HG03439 (cell line): ENCODE results near the gene BEND7.
"Not testable (repeated sequence)": the region's sequence is repeated elsewhere in the genome, so short reads cannot be mapped to it uniquely, and the experiment has no call there.

Experiments used
- ATAC-seq: cut with Tn5 transposase; IDR thresholded peaks from one replicate; pipeline ENCODE4 v1.9.1; 2021; ENCODE audit warnings: mild to moderate bottlenecking, moderate library complexity; ENCODE audit not compliant: unreplicated experiment

The BEND7 gene

DNA sequence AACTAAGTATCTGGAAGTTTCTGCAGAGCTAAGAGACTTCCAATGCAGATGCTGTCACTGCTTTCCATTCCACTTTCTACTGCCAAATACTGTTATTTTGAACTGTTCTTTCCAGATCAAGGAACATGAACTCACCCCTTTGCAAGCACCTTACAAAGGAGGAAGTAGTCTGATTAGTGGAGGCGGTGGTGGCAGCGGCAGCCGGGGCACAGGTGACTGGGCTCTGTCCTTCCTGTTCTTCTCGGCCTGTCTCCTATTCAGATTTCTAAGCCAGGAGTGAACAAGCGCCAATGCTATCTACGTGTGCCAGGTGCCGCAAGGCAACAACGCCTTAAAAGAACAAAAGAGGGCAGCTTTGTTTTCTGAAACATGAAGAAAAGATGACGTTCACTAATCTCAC is 44.9 kb downstream of the BEND7 start:
- ATAC-seq = no peak

DNA sequence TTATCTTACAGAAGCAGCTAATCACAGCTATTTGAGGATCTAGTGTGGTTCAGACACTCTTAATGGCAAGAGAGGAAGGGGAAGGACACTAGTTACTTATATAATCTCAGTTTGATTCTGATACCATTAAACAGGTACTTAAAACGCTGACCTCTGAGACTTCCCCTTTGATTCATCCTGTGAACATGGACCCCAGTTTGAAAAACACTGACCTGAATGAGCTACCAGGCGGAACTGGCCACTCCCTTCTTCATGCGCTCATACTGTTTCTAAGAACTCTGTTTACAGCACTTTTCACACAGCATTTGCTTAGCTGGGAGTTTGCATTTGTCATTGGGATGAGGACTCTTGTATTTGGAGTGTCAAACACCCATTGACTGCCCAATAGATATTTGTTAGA is 45.7 kb downstream of the BEND7 start:
- ATAC-seq = no peak

DNA sequence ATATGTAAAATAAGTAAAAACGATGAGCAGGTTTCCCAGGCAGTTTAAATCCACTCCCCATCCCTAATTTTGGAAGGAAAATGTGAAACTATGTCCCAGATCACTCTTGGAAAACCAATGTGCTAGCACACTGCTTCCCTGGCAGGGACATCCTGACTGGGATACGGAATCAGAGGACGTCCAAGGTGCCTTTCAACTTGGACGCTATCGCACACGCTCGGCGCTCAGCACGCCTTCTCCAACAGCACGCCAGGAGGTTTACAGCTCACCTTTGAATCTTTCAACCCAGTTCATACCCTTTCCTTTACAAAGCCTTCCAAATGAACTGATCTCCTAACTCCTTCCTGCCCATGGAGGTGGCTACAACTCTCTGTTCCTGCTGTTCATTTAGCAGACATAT is 47.1 kb downstream of the BEND7 start:
- ATAC-seq = no peak

DNA sequence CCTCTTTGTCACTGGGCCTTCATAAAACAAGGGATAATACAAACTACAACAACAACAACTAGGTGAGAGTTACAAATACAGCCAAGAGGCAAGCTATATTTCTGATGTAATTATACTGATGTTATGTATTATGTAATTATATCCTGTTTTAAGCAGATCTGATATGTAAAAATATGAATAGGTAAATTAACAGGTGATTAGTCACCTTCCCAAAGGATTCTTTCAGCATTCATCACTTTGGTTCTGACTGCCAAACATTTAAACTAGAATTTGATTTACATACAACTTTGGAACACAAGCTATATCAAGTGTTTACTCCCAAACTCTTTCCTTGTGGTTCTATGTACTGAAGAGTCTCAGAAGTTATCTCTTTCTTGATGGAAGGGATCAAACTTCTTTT is 53.7 kb downstream of the BEND7 start:
- ATAC-seq = no peak

DNA sequence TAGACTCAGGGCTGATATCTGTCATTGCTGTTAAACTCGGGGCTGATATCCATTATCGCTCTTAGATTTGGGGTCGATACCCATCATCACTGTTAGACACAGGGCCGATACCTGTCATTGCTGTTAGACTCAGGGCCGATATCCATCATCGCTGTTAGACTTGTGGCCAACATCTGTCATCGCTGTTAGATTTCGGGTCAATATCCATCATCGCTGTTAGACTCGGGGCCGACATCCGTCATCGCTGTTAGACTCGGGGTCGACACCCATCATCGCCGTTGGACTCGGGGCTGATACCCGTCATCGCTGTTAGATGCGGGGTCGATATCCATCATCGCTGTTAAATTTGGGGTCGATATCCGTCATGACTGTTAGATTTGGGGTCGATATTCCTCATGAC is 54.8 kb downstream of the BEND7 start:
- ATAC-seq = no peak

DNA sequence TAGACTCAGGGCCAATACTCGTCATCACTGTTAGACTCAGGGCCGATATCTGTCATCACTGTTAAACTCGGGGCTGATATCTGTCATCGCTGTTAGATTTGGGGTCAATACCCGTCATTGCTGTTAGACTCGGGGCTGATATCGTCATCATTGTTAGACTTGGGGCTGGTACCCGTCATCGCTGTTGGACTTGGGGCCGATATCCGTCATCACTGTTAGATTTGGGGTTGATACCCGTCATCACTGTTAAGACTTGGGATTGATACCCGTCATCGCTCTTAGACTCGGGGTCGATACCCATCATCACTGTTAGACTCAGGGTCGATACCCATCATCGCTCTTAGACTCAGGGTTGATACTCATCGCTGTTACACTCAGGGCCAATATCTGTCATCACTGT is 56.5 kb downstream of the BEND7 start:
- ATAC-seq = no peak

DNA sequence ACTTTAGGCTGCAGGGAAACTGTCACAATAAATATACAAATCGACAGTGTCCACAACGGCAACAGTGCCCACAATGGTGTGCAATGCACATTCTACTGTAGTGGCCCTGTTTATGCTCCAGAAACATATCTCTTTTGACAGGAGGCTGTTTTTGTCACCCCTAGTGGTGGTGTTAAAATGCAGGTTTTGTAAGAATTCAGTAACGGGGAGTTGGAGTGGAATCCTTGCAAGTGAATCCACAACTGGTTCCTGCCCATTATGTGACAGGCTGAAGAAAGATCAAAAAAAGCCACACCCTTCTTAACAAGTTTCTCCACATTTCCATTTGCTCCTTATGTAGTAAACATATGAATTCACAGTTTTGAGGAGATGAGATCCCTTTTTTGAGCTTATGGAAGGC is 58.5 kb downstream of the BEND7 start:
- no peak for ATAC-seq

DNA sequence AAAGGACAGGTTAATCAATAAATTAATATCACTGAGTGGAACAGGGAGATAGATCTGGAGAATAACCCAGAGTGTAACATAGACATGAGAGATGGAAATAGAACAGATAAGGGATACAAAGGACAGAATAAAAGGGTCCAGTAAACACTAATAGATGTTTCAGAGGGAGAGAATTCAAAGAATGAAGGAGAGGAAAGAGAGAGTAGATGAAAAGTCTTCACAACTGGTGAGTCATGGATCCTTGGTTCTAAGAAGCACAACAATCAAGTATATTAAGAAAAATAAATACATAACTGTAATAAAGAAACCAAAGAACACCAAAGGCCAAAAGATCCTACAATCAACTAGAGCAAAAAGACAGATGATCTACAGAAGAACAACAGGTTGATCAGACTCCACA is 66.3 kb downstream of the BEND7 start:
- no peak for ATAC-seq

DNA sequence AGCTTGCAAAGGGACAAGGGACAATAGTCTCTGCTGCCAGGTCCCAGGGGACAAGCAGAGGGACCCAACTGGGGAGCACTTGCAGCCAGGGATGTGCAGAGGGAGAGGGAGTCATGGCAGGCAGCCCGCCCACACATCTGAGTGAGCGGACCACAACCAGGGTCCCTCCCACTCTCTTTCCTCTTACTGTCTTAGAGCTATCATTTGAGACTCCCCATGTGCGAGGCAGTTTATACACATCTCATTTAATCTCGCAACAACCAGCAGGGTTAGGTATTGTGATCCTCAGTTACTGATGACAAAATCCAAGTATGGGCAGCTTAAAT is 70.2 kb downstream of the BEND7 start:
- ATAC-seq = no peak

DNA sequence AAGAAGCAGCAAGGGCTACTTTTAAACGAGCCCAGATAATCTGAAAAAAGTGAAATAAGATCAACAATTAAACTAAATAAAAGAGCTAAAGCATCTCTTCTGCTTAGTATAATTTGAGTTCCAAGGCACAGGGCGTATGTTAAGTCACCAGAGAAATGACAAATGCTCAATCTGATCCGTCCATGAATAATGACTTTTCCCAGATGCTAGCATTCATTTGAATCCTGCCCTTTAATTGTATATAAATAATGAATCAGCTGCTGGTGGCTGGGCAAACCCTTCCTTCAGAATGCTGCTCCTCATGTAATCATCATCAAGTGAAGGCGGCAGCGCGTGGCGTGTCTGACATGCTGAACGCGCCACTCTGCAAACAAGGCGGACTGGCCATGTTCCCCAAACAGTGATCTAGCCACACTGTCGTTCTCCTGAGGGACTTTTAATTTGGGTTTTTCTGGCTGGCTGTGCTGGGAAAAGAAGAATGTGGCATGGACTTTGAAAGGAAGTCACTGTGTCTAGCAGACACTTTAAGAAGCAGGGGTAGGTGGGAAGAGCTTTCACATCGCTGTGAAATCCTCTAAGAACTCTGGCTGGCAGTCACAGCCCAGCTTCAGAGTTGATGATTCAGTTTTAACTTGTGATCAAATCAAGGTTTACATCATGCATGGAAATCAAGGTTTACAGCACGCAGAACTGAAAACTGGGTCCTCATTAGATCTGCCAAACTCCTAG is 70.7 kb downstream of the BEND7 start:
- ATAC-seq = no peak

DNA sequence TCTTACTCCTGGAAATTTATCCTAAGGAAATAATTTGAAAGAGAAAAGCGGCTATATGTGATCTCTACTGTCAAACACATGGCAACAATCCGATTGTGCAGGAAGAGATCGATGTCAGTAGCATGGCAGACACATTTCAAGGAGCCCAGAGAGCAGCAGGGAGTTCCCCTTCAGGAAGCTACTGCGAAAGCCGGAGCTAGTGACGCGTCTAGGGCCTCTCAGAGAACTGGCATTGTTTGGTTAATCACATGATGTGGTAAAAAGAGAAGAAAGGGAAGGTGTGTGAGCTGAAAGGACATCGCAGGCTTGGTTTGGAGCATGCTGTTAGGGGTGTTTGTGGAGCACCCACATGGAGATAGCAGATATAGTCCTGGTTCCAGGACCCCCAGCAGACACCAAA is 74.9 kb downstream of the BEND7 start:
- ATAC-seq = no peak

DNA sequence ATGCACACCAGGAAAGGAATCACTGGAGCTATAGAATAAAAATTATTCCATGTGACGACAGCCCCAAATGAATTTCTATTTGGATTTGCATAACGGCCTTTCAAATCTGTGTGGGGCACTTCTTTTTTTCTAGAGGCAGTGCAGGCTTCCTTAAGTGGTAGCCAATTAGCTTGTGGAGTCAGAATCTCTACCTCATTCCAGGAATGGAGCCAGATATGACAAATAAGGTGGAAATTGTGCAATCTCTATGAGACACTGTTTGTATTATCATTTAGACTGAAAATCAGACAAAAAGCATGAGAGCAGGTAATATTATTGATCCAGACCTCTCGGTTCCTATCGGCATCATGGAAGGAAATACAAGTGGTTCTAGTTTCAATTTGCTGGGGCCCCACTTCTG is 78.7 kb downstream of the BEND7 start:
- no peak for ATAC-seq

DNA sequence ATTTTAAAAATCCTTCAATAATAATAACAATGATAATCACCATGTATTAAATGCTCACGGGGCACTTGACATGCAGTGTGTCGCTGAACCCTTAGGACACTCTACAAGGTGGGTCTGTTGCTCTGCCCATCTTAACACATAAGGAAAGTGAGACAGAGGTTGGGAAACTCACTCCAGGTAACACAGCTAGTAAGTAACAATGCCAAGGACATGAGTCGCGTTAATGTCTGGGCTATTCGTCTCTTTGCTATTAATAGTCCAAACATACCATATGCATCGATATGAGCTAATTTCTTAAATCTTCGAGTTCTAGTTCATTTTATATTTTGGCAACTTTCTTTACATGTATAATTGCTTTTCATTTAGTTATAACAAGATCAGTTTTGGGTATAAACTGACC is 79.5 kb downstream of the BEND7 start:
- ATAC-seq = no peak

DNA sequence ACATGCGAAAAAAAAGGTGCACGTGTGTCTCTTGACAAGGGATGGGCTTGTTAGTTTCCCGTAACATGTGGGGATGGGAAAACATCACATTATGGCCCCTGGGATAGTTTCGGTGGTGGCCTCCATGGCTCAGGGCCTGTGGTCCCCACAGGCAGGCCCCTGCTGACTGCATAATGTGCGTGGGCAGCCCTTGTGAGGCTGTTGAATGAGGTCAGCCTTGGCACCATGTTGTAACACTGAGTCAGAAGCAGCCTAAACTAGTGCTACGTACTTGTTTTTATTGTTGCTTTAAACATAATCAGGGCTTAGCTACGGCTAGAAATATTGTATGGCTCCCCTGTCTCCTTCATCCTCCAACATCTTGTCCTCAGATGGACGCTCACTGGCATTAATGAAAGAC is 80.6 kb downstream of the BEND7 start:
- ATAC-seq = no peak

DNA sequence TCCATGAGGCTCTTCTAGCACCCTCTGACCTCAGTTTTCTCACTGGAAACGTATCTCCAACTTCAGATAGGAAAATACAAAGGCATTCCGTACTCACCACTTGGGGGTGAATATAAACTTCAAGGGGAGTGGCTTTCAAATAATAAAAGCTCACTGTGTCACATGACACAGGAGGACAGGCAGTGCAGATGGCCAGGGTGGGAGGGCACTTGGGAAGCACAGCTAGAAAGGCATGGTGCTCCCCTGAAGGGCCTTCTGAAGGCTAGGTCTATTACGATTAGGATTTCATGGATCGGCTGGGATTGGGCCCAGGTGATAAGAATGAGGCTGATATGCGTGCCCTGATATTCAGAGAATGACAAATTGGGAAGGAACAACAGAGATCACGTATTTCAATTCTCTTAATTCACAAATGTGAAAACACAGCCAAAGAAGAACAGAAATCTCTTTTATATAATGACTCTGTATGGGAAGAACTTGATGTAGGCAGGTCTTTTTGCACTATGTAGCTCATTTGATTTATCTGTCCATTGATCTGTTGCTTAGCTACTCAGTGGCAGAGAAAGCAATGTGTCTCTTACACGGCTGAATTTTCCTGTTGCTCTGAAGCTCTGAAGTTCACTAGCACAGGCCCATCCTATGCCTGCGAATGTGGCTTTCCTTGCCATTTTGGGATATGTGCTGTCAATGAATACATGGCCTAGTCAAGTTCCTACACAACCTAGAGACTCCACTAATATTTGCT is 83.0 kb downstream of the BEND7 start:
- ATAC-seq = no peak

DNA sequence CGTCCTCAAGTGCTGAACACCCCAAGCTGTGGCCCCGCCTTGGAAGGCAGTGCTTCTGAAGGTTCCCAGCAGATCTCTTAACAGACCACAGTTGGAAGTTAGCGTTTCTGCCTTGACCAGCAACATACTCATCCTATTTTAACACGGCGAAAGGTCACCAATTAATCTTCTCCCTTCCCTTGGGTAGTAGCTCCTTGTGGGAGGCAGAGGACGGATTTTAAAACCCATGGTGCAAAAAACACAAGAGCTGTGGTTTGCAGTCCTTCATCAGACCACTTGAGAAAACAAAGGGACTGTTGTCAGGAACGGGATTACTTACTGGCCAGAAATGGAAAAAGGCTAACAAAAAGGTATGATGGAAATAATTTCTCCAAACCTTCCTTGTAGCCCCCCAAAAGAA is 87.3 kb downstream of the BEND7 start:
- ATAC-seq = no peak

DNA sequence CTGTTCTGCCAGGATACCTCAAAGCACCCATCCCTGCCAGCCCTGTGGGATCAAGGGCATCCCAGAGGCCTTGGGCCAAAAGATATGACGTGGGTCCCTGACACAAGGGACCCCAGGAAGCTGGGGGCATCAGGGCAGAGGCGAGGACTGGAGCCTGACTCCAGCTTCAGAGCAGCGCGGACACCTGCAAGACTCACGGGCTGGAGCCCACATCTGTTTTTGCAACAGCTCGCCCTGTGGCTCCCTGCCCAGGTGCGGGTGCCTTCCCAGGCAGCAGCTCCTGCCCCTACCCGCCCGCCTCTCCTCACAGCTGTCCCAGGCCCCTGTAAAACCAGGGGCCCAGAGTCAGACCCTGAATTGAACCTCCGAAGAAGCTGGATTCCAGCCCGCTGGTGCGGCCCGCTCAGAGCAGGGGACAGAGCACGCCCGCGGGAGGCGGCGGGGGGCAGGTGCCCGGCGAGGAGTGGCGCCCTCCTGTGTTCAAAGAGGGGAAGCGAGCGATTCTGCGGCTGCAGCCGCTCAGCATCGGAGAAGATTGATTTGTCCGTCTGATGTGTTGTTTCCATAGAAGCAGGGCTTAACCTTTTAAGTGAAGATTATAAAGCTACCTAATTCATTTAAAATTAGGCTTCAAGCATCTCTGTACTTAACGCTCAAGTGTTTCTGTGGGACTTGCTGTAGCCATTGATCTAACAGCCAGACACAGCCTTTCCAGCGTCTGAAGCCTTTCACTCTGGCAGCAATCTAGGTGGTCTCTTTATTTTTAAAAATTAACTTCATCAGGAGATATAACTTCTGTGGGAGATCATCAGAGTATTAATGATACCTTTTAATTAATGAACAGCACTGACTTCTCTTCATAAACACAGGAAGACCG is 88.4 kb downstream of the BEND7 start:
- peak; percentile 78 for ATAC-seq

DNA sequence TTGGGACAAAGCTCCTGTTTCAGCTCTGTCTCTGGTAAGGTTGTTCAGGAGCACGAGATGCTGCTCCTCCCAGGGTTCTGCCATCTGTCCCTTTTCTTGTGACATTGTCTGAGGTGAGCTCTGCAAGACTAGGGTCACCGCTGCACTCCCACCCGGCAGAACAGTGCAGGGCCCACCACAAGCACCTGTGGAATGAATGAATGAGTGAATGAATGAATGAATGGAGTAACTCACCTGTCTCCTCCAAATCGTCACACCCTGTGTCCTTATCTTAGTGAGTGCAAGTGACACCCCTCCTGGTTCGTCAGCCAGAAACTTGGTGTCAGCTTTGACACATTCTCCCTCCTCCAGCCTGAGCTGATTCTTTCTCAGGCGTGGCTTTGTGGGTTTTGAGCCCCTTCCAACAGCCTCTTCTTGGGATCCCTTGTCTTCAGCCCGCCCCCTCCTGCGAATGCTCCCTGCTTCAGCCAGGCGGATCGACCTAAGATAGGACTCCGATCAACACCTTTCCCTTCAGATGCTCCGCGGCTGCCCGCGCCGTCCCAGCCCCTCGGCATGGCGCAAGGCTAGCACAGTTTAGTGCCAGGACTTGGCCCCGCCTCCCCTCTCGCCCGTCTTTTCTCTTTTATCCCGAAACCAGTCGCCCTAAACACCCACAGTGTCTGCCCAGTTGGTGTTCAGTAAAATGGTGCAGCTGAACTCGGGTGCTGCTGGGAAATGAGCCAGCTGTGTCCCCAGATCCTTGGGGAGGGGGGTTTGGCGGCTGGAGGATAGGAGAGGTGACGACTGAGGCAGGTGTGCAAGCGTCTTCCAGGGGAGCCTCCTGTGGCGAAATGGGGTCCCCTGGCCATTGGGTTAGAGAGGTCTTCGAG is 89.3 kb downstream of the BEND7 start:
- no peak for ATAC-seq

DNA sequence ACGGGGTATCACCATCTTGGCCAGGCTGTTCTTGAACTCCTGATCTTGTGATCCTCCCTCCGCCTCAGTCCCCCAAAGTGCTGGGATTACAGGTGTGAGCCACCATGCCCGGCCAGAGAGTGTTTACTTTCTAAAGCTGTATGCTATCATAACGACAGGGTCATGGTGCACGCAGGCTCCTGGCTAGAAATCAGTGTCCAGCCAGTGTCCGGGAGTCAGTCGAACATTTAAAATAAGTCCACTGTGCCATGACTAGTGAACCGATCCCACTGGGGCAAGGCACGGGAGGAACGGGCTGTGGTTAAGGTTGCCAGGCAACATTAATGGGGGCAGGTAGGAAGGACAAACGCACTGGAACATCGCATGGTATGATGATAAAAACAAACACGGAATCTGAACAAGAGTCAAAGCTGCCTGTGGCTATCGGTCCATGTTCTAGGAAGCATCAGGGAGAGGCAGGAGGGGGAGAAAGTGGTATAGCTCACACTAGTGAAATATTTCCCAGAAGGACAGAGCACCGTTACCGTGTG is 91.7 kb downstream of the BEND7 start:
- ATAC-seq = no peak

DNA sequence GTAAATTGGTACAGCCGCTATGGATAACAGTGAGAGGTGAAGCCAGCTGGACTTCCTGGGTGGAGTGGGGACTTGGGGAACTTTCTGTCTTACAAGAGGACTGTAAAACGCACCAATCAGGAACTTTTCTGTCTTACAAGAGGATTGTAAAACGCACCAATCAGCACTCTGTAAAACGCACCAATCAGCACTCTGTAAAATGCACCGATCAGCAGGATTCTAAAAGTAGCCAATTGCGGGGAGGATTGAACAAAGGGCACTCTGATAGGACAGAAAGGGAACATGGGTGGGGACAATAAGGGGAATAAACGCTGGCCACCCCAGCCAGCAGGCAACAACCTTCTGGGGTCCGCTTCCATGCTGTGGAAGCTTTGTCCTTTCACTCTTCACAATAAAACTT is 100.9 kb downstream of the BEND7 start:
- not testable (repeated sequence) for ATAC-seq

DNA sequence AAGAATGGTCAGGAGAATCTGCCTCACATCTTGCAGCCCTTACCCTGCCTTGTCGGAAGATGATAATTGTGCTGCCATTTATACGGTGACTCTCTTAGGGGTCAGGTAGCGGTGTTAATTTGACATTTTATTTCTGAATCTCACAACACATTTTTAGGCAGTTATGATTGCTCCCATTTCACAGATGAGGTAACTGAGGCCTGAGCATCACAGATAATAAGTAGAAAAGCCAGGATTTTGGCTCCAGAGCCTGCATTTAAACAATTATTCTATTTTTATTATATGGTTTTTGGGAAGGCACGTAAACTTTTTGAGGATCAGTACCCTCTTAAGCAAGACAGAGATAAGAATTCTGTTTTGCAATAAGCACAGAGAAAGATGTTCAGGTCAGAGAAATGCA is 103.4 kb downstream of the BEND7 start:
- no peak for ATAC-seq
